DMS79 treated with DMSO at 0.1 percent for 48 hours (cell line): ENCODE measurements around the gene ST6GALNAC4.

Experiments
- DNase-seq: peaks from one replicate; lab custom pipeline; 2025; lab: John Stamatoyannopoulos, UW

Gene ST6GALNAC4

DNA sequence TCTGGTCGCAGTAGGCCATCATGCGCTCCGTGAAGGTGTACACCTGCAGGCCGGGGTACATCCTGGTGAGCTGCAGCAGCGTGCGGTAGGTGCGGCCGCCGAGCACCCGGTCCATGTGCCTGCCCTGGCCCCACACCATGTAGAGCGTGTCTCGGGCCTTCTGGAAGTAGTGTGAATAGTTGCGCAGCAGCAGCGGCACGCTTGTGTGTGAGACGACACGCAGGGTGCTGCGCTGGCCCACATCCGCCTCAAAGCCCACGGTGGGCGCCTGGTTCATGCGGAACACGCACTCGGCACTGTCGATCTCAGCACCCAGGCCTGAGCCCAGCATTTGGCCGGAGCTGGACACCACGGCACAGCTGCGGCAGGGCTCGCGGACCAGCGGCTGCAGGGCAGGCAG, 4.5 kb downstream of the ST6GALNAC4 start:
- no peak for DNase-seq

GRCh38 chr9:127910613-127911205, 6.1 kb downstream of the ST6GALNAC4 start:
- DNase-seq, result peak; percentile 10

DNA sequence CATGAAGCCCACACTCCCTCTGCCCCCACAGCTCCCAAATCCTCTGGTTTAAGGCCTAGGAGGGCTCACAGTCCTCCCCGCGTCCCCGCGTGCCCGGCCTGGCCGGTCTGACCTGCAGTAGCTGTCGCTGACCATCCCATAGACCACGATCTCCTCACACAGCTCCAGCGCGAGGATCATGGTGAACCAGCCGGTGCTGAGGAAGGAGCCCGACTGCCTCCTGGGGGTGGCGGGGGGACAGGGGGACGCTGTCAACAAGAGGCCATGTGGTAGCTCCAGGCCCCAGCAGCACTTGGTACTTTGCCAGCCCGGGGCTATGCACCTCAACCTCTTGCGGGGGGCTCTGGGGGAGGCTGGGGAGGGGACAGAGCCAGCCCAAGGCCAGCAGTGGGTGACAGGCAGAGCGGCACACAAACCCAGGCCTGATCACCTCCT, 7.0 kb downstream of the ST6GALNAC4 start:
- DNase-seq, result no peak

GRCh38 chr9:127908660-127908926, 8.2 kb downstream of the ST6GALNAC4 start:
- DNase-seq, result no peak

DNA sequence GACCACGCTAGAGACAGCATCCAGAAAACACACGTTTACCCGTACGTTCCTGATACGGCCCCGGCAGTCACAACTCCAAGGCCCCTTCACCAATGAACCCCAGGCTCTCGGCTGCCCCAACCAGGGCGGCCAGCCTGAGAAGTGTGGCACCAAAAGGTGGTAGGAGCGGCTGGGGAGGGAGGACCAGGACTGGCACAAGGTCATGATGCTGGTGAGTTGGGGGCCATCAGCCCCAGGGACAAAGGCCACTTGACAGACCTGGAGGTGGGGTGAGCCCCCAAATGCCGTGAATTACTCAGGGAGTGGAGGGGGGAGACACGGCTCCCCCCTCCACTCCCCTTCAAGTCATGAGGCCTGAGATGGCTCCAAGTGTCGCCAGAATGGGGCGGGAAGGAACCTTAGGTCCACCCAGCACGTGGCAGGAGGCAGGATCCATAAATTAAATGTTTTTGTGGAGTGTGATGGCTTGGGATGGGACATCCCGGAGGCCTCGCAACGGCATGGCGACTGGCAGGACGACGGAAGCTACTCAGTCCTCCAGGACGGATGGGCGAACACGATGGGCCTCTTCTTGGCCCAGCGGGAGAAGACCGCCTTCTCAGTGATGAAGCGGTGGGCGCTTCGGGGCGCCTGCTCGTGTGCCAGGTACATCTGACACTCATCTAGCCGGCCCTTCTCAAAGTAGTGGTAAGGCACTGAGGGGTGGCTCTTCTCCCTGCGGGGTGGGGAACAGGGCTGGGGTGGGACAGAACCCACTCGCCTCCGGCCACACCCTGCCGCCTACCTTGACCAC, 8.8 kb downstream of the ST6GALNAC4 start:
- DNase-seq, result no peak

DNA sequence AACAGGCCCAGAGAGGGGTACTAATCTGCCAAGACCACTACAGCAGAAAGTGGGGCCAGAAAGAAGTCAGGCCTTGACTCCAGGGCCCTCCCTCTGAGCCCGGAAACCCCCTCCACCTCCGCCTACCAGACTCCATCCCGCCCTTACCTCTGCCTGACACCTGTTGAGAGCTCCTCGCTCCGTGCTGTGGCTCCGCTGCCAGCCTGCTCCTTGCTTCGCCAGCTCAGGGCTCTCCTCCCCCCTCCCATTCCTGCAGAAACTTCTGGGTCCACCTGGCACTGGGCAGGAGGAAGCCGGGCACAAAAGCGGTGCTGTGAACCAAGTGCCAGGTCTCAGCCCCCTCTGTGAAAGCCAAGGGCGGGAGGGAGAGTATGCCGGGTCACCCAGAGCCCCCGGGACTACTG, 11.1 kb downstream of the ST6GALNAC4 start:
- DNase-seq, result no peak

DNA sequence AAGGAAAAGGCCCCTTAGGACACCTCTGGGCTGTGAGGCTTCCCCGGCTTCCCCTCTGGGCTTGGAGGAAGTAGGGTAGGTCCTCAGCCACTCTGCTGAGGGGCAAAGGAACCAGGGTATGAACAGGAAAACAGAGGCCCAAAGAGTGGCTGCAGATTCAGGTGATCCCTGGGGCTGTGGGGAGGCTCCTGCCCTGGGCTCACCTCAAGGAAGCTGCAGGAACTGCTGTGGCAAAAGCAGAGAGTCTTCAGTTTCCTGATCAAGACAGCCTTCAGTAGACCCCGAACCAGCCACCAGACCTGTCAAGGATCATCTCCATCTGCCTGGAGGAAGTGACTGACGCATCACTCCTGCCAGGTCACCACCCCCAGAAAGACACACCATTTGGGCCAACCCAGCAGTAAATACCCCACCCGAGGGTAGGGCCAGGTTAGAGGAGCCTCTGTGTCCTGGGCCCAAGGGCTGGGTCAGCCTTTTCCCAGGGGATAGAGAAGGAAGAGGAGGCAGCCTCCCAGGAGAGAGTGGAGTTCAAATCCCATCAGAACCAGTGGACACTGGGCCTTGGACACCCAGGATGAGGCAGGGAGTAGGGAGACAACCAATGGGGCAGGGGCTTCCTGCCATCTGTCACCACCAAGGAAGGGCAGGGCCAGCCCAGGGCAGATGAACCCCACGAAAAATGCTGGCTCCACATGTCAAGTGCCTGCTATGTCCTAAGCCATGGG, 11.7 kb downstream of the ST6GALNAC4 start:
- no peak for DNase-seq

DNA sequence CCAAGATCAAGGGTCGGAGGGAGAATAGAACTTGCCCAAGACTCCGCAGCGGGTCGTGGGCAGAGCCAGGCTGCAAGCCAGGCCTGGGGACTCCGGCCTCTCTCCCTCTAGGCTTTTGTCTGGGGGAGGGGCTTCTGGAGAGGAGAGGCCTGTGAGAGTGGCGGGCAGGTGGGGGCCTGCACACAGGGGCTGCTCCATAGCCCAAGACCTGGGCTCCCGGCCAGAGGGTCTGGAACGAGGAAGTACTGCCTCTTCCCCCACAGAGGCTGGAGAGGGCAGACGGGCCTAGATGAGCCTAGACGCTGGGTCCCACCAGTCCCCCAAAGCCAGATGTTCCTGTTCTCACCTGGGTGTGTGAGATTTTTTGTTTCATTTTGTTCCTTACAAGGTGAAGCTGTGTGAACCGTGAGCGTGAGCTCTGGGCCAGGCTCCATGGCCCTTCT, 12.3 kb downstream of the ST6GALNAC4 start:
- DNase-seq, result peak; percentile 93

GRCh38 chr9:127903557-127904475, 13.0 kb downstream of the ST6GALNAC4 start:
- DNase-seq, result no peak

DNA sequence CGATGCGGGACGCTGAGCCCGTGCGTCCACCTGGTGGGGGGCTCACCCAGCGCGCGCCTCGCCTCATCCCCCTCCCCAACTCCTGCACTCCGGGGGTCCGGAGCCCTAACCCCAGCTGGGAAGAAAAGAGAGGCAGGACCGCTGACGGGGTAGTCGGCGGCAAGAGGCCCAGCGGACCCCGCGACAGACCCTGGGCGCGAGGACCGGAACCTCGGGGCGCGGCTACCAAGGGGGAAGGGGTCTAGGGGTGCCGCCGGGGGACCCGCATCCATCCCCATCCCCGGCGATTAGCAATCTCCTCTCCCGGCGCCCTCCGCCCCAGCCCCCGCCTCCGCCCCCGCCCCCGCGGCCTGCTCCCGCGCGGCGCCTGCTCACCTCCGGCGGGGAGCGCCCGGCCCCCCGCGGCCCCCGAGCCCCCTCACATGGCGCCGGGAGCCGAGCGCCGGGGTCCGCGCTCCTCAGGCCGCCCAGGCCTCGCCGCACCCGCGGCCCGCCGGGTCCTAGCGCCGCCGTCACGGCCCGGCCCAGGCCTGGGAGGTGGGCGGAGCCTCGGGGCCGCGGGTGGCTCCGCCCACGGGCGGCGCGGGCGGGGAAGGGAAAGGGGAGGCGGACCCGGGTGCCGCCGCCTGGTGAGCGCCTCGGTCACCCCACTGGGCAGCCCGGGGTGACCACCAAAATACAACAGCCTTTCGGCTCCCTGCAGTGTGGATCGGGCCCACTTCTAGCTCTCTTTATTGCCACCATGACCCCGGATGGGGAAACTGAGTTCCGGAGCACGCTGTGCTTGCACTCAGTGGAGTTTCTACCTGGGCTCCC, 17.5 kb downstream of the ST6GALNAC4 start, which contains the start of gene ST6GALNAC6:
TSS of gene ST6GALNAC6 (minus strand) at position 476 of the 816 bp plus-strand sequence. CDS start 1,622 bp downstream, outside the sequence.
- peak; percentile 46 for DNase-seq

DNA sequence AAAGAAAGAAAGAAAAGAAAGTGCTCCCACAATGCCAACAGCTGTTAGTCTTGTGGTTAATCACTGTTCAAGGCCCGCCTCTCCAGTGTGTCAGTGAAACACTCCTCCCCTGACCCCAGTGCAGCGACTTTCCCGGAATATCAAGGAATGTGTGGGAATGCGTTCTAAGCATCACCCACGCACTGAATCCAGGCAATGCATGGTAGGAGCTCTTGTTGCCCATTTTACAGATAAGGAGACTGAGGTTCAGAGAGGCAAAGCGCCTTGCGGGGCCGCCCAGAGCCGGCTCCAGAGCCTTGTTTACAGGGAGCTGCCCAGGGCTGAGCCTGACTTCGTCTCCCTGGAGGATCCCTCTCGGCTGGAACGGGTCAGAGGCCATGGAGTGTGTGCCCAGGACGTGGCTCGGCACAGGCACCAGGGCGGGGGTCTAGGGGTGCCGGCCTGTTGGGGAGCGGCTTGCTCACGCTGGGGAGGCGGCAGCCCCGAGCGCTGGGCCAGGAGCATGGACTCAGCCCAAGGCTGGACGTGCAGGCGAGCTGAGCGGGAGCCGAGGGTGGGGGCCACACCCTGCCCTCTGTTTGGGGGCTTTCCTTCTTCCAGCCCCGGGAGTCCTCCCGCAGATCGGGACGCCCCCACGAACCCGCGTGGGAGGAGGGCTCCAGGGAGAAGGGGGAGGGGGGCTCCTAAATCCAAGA, 18.3 kb downstream of the ST6GALNAC4 start:
- no peak for DNase-seq

- DNase-seq, result no peak
These were observed 19.6 kb downstream of the ST6GALNAC4 start for GRCh38 chr9:127897193-127897692.

DNA sequence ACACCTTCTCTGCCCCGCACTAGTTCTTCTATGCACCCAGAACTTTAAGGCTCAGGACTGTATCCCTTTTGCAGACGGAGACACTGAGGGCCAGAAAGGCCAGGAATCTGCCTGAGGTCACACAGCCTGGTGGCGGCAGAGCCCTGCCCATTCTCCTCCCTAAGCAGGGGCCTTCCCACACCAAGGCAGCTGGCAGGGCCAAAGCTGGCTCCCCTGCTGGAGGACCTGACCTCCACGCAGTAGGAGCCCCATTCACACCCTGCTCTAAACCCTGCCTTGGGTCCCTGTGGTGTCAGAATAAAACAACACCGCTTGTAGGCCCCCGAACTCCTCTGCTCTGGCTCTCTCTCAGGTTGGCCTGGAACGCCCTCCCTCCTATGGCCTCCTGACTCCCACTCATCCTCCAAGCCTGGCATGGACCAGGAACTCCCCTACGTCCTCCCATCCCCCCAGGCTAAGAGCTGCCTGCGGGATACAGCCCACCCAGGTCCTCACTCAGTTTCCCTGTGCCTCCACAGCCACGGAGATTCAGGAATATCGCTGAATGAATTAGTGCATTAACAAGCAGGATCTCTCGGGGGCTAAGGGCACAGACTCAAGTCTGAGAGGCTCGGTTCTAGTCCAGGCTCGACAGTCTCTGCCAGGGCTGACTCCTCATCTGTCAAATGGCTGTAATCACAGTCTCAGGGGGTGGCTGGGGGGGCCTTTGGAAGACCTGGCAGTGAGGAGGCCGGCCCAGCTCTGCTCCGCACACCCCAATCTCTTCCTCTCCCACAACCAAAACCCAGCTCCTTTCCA, 20.2 kb downstream of the ST6GALNAC4 start:
- no peak for DNase-seq

DNA sequence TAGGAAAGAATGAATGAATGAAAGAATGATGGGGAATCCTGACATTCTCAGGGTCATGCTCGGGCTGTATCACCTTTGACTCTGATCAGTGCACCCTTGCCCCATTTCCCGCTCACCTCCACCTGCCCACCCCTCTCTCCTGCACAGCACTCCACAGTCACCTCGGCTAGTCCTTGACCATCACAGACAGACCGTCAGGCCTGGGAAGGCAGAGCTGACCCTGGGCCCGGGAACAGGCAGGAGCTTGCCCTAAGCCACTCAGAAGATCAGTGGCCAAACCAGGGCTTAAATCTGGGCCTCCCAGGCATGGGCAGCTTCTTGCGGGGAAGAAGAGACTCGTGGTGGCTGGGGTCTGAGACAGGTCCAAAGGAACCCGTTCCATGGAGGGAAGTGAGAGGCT, 21.0 kb downstream of the ST6GALNAC4 start:
- DNase-seq, result no peak

- DNase-seq, result no peak
These were observed 23.4 kb downstream of the ST6GALNAC4 start for GRCh38 chr9:127893392-127893791.

GRCh38 chr9:127892831-127893230, 24.0 kb downstream of the ST6GALNAC4 start:
- DNase-seq, result no peak

DNA sequence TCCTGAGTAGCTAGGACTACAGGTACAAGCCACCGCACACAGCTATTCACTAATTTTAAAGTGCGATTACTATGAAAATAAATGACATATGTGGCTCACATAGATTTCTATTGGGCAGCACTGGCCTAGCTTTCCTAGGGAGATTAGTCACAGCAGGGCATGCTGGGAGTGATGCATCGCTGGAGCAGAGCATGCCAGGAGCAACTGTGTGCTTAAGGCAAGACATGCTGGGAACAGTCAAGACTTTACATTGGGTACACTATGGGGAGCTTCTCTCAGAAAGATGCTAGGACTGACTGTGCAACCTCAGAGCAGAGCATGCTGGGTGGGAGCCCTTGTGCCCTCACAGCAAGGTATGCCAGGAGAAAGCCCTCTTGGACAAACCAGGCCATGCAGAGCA, 26.8 kb downstream of the ST6GALNAC4 start:
- DNase-seq, result no peak

GRCh38 chr9:127887792-127888191, 29.0 kb downstream of the ST6GALNAC4 start:
- no peak for DNase-seq

DNA sequence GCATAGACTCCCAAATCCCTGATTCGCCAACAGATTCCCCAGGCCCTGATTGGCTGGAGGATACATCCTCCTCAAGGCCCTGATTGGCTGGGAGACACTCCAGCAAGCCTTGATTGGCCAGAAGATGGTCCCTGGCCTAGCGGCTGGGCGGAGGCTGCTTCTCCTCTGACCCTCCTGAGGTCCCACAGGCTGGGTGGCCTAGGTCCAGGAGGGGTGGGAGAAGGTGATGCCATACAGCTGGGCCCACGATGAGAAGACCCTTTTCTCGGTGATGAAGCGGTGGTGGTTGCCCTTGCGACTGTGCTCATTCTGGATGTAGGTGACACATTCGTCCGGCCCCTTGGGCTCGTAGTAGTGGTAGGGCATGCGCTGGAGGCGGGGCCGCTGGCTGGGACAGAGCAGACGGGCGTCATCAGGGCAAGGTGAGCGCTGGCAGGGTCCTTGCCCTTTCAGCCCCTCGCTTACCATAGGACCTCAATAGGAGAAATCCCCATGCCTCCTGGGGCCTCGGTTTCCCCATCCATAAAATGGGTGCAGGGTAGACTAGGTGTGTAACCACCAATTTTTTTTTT, 30.4 kb downstream of the ST6GALNAC4 start:
- no peak for DNase-seq
